ENCODE measurements around the gene GALT. TPM values are rescaled to one million over a fixed set of nuclear protein-coding genes. Genes with fewer than 3 reads are reported as not detected.

The GALT gene
- total RNA-seq, 1 donor from 2014 or later, result 57.2 TPM

GRCh38 chr9:34627716-34628655 is 18.5 kb upstream of the GALT start:
- no peak for TF ChIP-seq CTCF (IDR thresholded peaks at IDR 0.05)
- Mint-ChIP-seq H3K27ac (ENCODE audit: unreplicated experiment) (no peak overlapping the region), H3K36me3 (ENCODE audit: unreplicated experiment) (no peaks in the 10 kb centered on the region), H3K27me3 (ENCODE audit: unreplicated experiment) (peaks cover 66% of the 10 kb centered on the region), H3K9me3 (ENCODE audit: unreplicated experiment) (no peaks in the 10 kb centered on the region), H3K4me3 (ENCODE audit: unreplicated experiment) (peak overlapping the region; percentile 75), H3K4me1 (ENCODE audit: unreplicated experiment) (peaks cover 12% of the 10 kb centered on the region)
- no peak for DNase-seq (ENCODE audit: extremely low spot score, unreplicated experiment)

DNA sequence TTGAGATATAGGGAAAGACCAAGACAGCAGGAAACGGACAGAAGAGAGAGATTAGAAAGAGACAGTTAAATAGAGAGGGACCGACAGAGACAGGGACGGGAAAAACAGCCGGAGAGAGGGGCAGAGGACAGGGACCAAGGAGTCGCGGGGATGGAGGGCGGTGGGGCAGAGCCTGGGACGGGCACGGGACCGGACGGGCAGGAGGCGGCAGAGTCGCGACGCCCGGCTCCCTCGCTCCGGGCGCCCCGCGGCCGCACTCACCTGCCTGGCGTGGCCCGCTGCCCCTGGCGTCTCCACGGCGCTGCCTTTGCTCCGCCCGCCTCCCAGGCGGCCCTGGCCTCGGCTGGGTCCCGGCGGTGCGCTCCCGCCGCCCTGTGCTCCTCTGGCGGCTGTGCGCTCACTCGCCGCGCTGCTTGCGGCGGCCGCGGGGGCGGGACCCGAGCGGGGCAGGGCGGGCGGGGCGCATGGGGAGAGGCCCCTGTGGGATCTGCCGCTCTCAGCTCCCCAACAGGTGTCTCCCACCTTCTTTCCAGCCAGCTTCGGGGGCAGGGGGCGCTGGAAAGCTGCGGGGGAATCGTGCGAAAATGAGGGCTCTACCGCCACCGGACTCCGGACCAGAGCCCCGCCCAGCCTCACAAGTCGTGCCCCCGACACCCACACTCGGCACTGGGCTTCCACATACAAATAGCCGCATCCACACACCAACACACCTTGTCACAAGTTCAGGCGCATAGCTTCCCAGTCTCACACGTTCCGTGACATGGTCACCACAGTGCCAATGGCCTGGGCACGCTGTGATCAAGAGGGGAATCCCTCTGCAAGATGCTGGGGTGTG is 17.6 kb upstream of the GALT start, which contains the start of gene ARID3C:
ARID3C (minus strand) TSS at position 411 of the 835 bp plus-strand sequence. CDS start 1,052 bp downstream, outside the sequence.
- H3K4me3 Mint-ChIP-seq (ENCODE audit: unreplicated experiment), result peak within 1 kb of the TSS; percentile 75
- peaks cover 12% of the 10 kb centered on the region for H3K4me1 Mint-ChIP-seq (ENCODE audit: unreplicated experiment)

DNA sequence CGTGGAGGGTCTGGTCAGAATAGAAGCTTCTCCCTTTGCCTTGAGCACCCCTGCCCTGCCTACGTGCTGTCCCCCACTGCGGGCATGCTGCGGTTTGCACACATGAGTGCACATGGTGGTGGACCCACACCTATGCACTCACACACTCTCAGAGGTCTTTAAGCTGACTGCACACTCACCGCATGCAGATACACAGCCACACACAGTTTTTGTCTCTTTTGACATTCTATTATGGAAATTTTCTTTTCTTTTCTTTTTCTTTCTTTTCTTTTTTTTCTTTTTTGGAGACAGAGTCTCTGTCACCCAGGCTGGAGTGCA is 17.0 kb upstream of the GALT start:
- H3K4me3 Mint-ChIP-seq (ENCODE audit: unreplicated experiment), result peak overlapping the region; percentile 66
- no peak for TF ChIP-seq CTCF (IDR thresholded peaks at IDR 0.05)
- no peaks in the 10 kb centered on the region for H3K9me3 Mint-ChIP-seq (ENCODE audit: unreplicated experiment)
- no peaks in the 10 kb centered on the region for H3K36me3 Mint-ChIP-seq (ENCODE audit: unreplicated experiment)
- peaks cover 12% of the 10 kb centered on the region for H3K4me1 Mint-ChIP-seq (ENCODE audit: unreplicated experiment)
- H3K27me3 Mint-ChIP-seq (ENCODE audit: unreplicated experiment), result peaks cover 63% of the 10 kb centered on the region
- no peak for DNase-seq (ENCODE audit: extremely low spot score, unreplicated experiment)
- no peak overlapping the region for H3K27ac Mint-ChIP-seq (ENCODE audit: unreplicated experiment)

More for the DNA sequence above, 17.6 kb upstream of the GALT start, which contains the start of gene ARID3C:
- Mint-ChIP-seq H3K36me3 (ENCODE audit: unreplicated experiment) (no peaks in the 10 kb centered on the region), H3K27ac (ENCODE audit: unreplicated experiment) (no peak within 1 kb of the TSS), H3K27me3 (ENCODE audit: unreplicated experiment) (peaks cover 66% of the 10 kb centered on the region), H3K9me3 (ENCODE audit: unreplicated experiment) (no peaks in the 10 kb centered on the region)
- no peak for TF ChIP-seq CTCF (IDR thresholded peaks at IDR 0.05)
- DNase-seq (ENCODE audit: extremely low spot score, unreplicated experiment), result no peak

GRCh38 chr9:34630402-34631154 is 15.9 kb upstream of the GALT start:
- Mint-ChIP-seq H3K27me3 (ENCODE audit: unreplicated experiment) (peaks cover 58% of the 10 kb centered on the region), H3K36me3 (ENCODE audit: unreplicated experiment) (no peaks in the 10 kb centered on the region), H3K4me1 (ENCODE audit: unreplicated experiment) (peaks cover 12% of the 10 kb centered on the region), H3K4me3 (ENCODE audit: unreplicated experiment) (no peak overlapping the region), H3K27ac (ENCODE audit: unreplicated experiment) (no peak overlapping the region), H3K9me3 (ENCODE audit: unreplicated experiment) (no peaks in the 10 kb centered on the region)
- no peak for TF ChIP-seq CTCF (IDR thresholded peaks at IDR 0.05)
- DNase-seq (ENCODE audit: extremely low spot score, unreplicated experiment), result no peak

All from osteocyte (in vitro differentiated cells).